BE2C (cell line): ENCODE measurements around the gene RAB10.
"Not testable (repeated sequence)": the region's sequence is repeated elsewhere in the genome, so short reads cannot be mapped to it uniquely, and the experiment has no call there.

Source experiments
- DNase-seq: peaks from one replicate; pipeline ENCODE4 v3.0.0-alpha.2; 2020
- H3K27me3 ChIP-seq: fragments of 250-450 bp; sonication (Bioruptor Pico); 2 replicates; pipeline ENCODE4 v1.5.1; 2020; ENCODE audit warnings: mild to moderate bottlenecking
- H3K36me3 ChIP-seq: fragments of 250-450 bp; sonication (Bioruptor Pico); 2 replicates; pipeline ENCODE4 v1.5.1; 2020; ENCODE audit warnings: mild to moderate bottlenecking
- H3K4me1 ChIP-seq: fragments of 250-450 bp; sonication (Bioruptor Pico); 2 replicates; pipeline ENCODE4 v1.5.1; 2020
- H3K4me3 ChIP-seq: 2 replicates; pipeline ENCODE4 v1.5.1; 2011; ENCODE audit warnings: low read depth, low read length
- H3K9me3 ChIP-seq: fragments of 250-450 bp; sonication (Bioruptor Pico); 2 replicates; pipeline ENCODE4 v1.5.1; 2020
- TF ChIP-seq, protein P1 (sequence below): IDR thresholded peaks from 2 replicates; pipeline ENCODE4 v1.5.1; 2012; ENCODE audit warnings: mild to moderate bottlenecking, low read depth, low read length

The RAB10 gene

GRCh38 chr2:26020231-26020640 is 13.6 kb upstream of the RAB10 start:
- Histone ChIP-seq H3K4me3 (no peak overlapping the region), H3K9me3 (no peaks in the 10 kb centered on the region), H3K27me3 (no peaks in the 10 kb centered on the region), H3K4me1 (peaks cover 15% of the 10 kb centered on the region), H3K36me3 (no peaks in the 10 kb centered on the region)
- TF ChIP-seq, protein P1, sequence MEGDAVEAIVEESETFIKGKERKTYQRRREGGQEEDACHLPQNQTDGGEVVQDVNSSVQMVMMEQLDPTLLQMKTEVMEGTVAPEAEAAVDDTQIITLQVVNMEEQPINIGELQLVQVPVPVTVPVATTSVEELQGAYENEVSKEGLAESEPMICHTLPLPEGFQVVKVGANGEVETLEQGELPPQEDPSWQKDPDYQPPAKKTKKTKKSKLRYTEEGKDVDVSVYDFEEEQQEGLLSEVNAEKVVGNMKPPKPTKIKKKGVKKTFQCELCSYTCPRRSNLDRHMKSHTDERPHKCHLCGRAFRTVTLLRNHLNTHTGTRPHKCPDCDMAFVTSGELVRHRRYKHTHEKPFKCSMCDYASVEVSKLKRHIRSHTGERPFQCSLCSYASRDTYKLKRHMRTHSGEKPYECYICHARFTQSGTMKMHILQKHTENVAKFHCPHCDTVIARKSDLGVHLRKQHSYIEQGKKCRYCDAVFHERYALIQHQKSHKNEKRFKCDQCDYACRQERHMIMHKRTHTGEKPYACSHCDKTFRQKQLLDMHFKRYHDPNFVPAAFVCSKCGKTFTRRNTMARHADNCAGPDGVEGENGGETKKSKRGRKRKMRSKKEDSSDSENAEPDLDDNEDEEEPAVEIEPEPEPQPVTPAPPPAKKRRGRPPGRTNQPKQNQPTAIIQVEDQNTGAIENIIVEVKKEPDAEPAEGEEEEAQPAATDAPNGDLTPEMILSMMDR: no peak
- DNase-seq: no peak

DNA sequence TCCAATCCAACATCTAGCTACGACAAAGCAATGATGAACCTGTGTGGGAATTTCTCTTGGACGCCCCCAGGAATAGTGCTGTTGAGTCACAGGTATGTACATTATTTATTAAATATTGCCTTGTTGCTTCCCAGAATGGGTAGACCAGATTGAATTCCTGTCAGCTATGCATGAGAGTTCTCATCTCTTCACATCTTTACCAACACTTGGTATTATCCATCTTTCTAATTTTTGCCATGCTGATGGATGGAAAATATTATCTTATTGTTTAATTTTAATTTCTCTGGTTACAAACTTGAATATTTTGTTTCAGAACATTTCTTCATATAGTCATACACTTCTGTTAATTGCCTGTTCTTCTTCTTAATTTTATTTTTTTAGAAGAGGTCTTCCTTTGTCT is 9.6 kb upstream of the RAB10 start:
- Histone ChIP-seq H3K4me3 (no peak overlapping the region), H3K36me3 (no peaks in the 10 kb centered on the region), H3K9me3 (no peaks in the 10 kb centered on the region), H3K4me1 (no peaks in the 10 kb centered on the region), H3K27me3 (no peaks in the 10 kb centered on the region)
- DNase-seq: no peak
- TF ChIP-seq, protein P1: no peak

DNA sequence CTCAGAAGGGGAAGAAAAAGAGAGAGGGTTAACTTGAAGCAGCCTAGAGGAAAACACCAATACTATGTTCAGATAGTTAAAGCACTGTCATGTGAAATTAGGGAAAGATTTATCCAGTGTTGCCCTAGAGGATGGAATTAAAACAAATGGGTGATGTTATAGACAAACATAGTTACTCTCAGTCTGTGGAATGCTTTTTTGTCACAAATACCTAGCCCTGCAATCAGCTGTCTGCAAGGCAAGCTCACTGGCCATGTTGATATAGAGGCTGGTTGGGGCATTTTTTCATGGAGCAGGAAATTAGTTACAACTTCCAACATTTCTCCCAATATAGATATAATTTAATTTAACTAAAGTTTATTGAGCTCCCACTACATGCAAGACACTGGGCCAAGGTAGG is 8.4 kb upstream of the RAB10 start:
- H3K4me1 ChIP-seq: no peaks in the 10 kb centered on the region
- no peaks in the 10 kb centered on the region for H3K36me3 ChIP-seq
- no peak for DNase-seq
- no peaks in the 10 kb centered on the region for H3K27me3 ChIP-seq
- TF ChIP-seq, protein P1: no peak
- no peaks in the 10 kb centered on the region for H3K9me3 ChIP-seq
- no peak overlapping the region for H3K4me3 ChIP-seq

DNA sequence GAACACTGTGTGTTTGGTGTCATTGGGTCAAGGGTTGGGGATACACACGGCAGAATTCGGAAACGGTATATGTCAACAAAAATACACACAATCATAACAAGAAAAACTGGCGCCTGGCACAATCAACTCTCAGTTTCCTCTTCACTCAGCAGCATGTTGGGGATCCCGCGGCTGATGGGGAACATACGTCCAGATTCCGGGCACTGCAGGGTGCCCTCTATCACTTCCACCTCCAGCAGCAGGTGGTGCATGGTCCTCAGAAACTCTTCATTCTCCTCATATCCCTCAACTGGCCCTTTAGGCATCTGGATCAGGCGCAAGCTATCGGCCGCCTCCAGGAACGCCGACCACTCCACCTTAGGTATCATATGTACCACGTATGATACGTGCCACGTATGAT is 5.8 kb upstream of the RAB10 start:
- H3K4me3 ChIP-seq, H3K27me3 ChIP-seq, H3K4me1 ChIP-seq, H3K36me3 ChIP-seq, H3K9me3 ChIP-seq, DNase-seq: not testable (repeated sequence)

- not testable (repeated sequence) for H3K9me3 ChIP-seq, DNase-seq
Measured at GRCh38 chr2:26032586-26033269, 1.2 kb upstream of the RAB10 start.

GRCh38 chr2:26033270-26033817 is 540 bp upstream of the RAB10 start:
- H3K4me3 ChIP-seq: peak overlapping the region; percentile 74
- H3K4me1 ChIP-seq: no peaks in the 10 kb centered on the region
- peak; percentile 84 for DNase-seq
- no peaks in the 10 kb centered on the region for H3K27me3 ChIP-seq
- no peaks in the 10 kb centered on the region for H3K9me3 ChIP-seq
- peaks cover 8% of the 10 kb centered on the region; the same call in 1 of the 2 replicates for H3K36me3 ChIP-seq
- TF ChIP-seq, protein P1: no peak

More at GRCh38 chr2:26032586-26033269, 1.2 kb upstream of the RAB10 start:
- H3K4me1 ChIP-seq, H3K36me3 ChIP-seq, H3K27me3 ChIP-seq: not testable (repeated sequence)
- peak overlapping the region; percentile 74 for H3K4me3 ChIP-seq

DNA sequence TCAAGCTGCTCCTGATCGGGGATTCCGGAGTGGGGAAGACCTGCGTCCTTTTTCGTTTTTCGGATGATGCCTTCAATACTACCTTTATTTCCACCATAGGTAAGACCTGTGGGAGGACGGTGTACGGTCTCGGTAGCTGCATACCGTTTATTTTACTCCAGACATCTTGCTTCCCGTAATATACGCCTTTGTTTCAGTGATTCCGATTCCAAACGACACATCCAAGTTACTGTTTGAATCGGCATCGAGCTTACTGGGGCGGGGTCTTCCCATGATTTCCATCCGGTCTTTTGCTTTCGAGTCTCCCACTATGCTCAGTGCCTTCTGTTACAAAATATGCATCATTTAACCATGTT is 731 bp downstream of the RAB10 start:
- TF ChIP-seq, protein P1: no peak
- H3K27me3 ChIP-seq: no peaks in the 10 kb centered on the region
- H3K4me3 ChIP-seq: peak overlapping the region; percentile 96
- H3K36me3 ChIP-seq: peaks cover 12% of the 10 kb centered on the region; the same call in 1 of the 2 replicates
- no peaks in the 10 kb centered on the region for H3K9me3 ChIP-seq
- H3K4me1 ChIP-seq: no peaks in the 10 kb centered on the region
- peak; percentile 16 for DNase-seq
